ENCODE data around the gene HNRNPK.

GRCh38 chr9:83988411-83988810 is 8.4 kb upstream of the HNRNPK start:
- no peak for TF ChIP-seq EZH2phosphoT487 (IDR thresholded peaks at IDR 0.05; ENCODE audit: borderline replicate concordance, low read length)
- TF ChIP-seq CTCF (conservative IDR thresholded peaks at IDR 0.05; ENCODE audit: low read depth, low read length) = no peak
- no peak for TF ChIP-seq EZH2 (IDR thresholded peaks at IDR 0.05; ENCODE audit: low read length, unreplicated experiment)

Data from PC-3 (cell line).